ENCODE measurements around the gene UBE3D.

Gene UBE3D

DNA sequence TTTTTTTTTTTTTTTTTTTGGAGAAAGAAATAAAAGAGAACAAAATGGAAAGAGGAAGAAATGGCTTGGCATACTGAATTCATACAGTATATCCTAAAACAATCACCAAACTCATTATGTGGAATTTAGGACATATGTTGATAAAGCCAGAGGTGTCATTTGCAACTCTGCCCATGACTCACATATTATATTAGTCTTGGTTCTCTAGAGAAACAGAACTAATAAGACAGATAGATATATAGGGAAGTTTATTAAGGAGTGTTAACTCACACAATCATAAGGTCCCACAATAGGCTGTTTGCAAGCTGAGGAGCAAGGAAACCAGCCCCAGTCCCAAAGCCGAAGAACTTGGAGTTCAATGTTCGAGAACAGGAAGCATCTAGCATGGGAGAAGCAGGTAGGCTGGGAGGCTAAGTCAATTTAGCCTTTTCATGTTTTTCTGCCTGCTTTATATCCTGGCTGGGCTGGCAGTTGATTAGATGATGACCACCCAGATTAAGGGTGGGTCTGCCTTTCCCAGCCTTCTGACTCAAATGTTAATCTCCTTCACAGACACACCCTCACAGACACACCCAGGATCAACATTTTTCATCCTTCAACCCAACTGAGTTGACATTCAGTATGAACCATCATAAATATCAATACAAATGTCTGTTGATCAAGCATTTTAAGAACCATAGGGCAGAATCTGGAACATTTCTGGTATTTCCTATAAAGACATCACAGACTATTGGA, 102.3 kb downstream of the UBE3D start:
- TF ChIP-seq, protein P1, sequence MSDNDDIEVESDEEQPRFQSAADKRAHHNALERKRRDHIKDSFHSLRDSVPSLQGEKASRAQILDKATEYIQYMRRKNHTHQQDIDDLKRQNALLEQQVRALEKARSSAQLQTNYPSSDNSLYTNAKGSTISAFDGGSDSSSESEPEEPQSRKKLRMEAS (IDR thresholded peaks at IDR 0.05; ENCODE audit: low read depth, low read length) = no peak
- no peak for TF ChIP-seq MYC (IDR thresholded peaks at IDR 0.05; ENCODE audit: low read depth, low read length)
- TF ChIP-seq POLR2A (IDR thresholded peaks at IDR 0.05; ENCODE audit: extremely low read depth, insufficient read length) = no peak
- TF ChIP-seq, protein P2, sequence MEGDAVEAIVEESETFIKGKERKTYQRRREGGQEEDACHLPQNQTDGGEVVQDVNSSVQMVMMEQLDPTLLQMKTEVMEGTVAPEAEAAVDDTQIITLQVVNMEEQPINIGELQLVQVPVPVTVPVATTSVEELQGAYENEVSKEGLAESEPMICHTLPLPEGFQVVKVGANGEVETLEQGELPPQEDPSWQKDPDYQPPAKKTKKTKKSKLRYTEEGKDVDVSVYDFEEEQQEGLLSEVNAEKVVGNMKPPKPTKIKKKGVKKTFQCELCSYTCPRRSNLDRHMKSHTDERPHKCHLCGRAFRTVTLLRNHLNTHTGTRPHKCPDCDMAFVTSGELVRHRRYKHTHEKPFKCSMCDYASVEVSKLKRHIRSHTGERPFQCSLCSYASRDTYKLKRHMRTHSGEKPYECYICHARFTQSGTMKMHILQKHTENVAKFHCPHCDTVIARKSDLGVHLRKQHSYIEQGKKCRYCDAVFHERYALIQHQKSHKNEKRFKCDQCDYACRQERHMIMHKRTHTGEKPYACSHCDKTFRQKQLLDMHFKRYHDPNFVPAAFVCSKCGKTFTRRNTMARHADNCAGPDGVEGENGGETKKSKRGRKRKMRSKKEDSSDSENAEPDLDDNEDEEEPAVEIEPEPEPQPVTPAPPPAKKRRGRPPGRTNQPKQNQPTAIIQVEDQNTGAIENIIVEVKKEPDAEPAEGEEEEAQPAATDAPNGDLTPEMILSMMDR (IDR thresholded peaks at IDR 0.05; ENCODE audit: low read depth, low read length) = no peak
- no peak overlapping the region for H3K4me3 ChIP-seq (ENCODE audit: low read depth, low read length)
- no peak for DNase-seq (ENCODE audit: low read depth)

DNA sequence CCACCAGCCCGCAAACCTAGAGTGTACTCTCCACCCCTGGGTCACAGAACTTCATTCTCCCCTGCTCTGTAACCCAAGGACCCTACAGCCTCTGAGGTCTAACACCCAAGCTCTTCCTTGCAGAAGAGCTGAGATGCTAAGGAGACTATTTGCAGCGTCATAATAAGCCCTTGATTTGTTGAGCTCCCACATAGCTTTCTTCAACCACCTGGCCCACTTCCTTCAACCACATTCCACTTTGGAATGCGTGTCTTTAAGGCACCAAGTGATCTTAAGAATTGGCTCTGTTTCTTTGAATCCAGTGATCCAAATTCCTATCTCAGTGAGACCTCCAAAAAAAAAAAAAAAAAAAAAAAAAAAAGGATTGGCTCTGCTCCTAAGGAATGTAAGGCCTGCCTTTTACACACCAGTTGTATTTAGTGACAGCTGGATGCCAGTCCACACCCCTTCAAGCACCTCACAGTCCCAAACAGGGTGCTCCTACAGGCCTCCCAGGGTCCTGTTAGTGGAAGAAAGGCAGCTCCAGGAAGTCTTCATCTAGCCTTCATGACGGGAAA, 106.2 kb downstream of the UBE3D start:
- DNase-seq (ENCODE audit: low read depth) = no peak
- no peak for TF ChIP-seq MYC (IDR thresholded peaks at IDR 0.05; ENCODE audit: low read depth, low read length)
- TF ChIP-seq, protein P2 (IDR thresholded peaks at IDR 0.05; ENCODE audit: low read depth, low read length) = no peak
- no peak for TF ChIP-seq POLR2A (IDR thresholded peaks at IDR 0.05; ENCODE audit: extremely low read depth, insufficient read length)
- TF ChIP-seq, protein P1 (IDR thresholded peaks at IDR 0.05; ENCODE audit: low read depth, low read length) = no peak
- no peak overlapping the region for H3K4me3 ChIP-seq (ENCODE audit: low read depth, low read length)

DNA sequence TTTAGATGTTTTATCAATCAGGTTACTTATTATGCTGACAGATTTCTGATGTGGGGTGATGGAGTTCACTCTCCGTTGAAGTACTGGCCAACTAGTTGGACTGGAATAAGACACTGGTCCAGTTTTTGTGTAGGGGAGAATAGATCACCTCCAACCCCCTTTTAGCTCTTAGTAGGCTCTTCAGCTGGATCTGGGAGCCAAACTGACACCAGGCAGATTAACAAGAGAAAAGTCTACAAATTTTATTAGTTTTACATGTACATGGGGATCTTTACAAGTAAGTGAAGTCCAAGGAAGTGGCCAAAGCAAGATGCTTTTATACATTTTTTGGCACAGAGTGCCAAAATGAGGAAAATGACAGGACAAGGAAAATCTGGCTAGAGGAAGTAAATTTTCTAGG, 107.1 kb downstream of the UBE3D start:
- TF ChIP-seq POLR2A (IDR thresholded peaks at IDR 0.05; ENCODE audit: extremely low read depth, insufficient read length) (no peak), MYC (IDR thresholded peaks at IDR 0.05; ENCODE audit: low read depth, low read length) (no peak)
- TF ChIP-seq, protein P1 (IDR thresholded peaks at IDR 0.05; ENCODE audit: low read depth, low read length) = no peak
- TF ChIP-seq, protein P2 (IDR thresholded peaks at IDR 0.05; ENCODE audit: low read depth, low read length) = no peak
- DNase-seq (ENCODE audit: low read depth) = no peak
- H3K4me3 ChIP-seq (ENCODE audit: low read depth, low read length) = no peak overlapping the region

DNA sequence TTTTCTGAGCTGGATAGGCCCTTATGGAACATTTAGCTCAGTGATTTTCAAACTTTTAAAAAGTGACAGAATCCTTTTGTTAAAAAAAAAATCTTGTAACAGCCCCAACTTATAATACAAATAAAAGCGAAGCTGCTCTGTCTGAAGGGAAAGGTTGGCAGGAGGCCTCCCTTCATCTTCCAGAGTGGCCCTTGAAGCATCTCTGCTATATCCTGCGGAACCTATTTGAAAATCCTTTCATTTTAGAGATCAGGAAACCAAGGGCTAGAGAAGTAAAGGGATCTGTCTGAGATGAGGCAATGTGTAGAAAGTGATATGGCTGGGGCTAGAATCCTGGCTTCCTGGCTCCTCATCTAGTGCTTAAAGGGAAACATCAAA, 107.8 kb downstream of the UBE3D start:
- DNase-seq (ENCODE audit: low read depth) = no peak
- H3K4me3 ChIP-seq (ENCODE audit: low read depth, low read length) = no peak overlapping the region
- no peak for TF ChIP-seq POLR2A (IDR thresholded peaks at IDR 0.05; ENCODE audit: extremely low read depth, insufficient read length)
- TF ChIP-seq, protein P2 (IDR thresholded peaks at IDR 0.05; ENCODE audit: low read depth, low read length) = no peak
- TF ChIP-seq, protein P1 (IDR thresholded peaks at IDR 0.05; ENCODE audit: low read depth, low read length) = no peak
- no peak for TF ChIP-seq MYC (IDR thresholded peaks at IDR 0.05; ENCODE audit: low read depth, low read length)

DNA sequence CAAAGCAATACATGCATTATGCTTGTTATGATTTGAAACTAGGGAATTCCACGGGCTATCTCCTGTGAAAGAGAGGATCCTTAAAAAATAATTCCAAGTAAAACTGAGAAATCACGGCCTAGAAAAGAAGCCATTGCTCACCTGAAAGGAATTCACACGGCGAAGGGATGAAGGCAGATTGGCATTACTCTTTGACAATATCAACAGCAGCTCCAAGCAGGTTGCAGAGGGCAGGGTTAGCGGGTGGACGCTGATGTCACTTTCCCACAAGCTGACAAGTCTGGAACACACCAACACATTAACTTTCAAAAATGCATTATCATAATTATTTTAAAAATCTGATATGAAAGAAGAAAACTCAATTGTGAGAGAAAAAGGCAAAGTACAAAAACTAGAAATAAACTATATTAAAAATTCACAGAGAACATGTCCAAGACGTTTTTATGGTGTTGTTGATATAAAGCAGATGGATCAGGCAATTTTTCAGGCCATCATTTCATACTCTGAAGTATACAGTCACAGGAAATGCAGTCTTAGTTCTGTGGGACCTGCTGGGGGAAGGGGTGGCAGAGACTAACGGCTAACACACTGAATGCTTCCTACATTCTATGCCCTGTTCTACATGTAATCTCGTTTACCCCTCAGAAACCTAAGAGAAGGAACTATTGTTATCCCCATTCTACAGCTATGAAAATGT, 108.3 kb downstream of the UBE3D start:
- H3K4me3 ChIP-seq (ENCODE audit: low read depth, low read length) = no peak overlapping the region
- no peak for DNase-seq (ENCODE audit: low read depth)
- TF ChIP-seq MYC (IDR thresholded peaks at IDR 0.05; ENCODE audit: low read depth, low read length) = no peak
- TF ChIP-seq, protein P2 (IDR thresholded peaks at IDR 0.05; ENCODE audit: low read depth, low read length) = no peak
